GM18858 (cell line): ENCODE results near the gene IQSEC1.

ENCODE experiments used
- ATAC-seq: cut with Tn5 transposase; IDR thresholded peaks from one replicate; pipeline ENCODE4 v1.9.1; 2021; ENCODE audit not compliant: unreplicated experiment

Gene IQSEC1

DNA sequence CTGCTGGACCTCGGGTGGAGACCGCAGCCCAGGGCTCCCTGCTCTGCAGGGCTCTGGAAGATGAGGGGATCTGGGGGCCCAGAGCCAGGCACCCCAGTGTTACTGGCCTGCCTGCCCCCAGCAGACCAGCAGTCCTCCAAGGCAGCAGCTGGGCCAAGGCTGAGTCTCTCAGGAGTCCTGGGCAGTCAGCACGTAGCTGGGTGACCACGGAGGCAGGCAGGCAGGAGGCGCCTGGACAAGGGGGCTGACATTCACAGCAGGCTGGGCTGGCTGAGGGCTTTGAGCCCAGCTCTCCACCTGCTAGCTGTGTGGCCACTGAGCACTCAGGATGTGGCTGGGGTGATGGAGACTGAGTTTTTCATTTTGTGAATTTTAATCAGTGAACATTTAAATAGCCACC is 67.9 kb downstream of the IQSEC1 start:
- no peak for ATAC-seq

DNA sequence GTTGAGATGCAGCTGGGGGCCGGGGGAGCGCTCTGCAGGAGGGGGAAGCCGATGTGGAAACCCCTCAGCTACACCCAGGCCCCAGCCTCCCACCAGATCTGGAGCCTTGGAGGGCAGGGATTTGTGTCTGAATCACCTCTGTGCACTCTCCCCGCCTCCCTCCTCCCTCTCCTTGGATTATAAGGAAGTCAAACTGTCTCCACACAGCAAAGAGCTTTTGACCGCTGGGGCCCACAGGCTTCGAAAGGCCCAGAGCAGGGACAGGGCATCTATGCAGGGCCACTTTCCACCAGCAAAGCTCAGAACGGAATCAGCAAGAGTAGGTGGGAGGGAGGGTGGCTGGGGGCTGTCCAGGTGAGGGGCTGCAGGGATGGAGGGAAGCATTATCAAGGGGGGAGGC is 68.9 kb downstream of the IQSEC1 start:
- ATAC-seq, result no peak

DNA sequence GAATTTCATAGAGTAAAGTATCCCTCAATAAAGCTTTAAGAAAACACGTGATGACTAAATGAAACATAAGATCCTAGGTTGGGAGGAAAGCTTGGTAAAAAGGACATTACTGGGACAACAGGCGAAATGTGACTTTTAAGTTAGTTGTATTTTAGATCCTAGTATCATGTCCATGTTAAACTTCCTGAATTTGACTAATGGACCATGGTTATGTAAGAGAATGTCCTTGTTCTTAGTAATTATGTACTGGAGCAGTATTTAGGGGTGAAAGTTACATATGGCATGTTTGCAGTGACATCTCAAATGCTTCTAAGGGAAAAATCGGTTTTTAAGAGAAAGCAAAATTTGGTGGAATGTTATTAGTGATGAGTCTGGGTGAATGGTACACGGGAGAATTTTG is 69.6 kb downstream of the IQSEC1 start:
- ATAC-seq, result no peak

- peak; percentile 73 for ATAC-seq
Observed at GRCh38 chr3:13002398-13003124, 70.7 kb downstream of the IQSEC1 start.

GRCh38 chr3:12999147-13000140 is 73.8 kb downstream of the IQSEC1 start:
- ATAC-seq, result no peak

GRCh38 chr3:12998648-12999047 is 74.6 kb downstream of the IQSEC1 start:
- no peak for ATAC-seq

- no peak for ATAC-seq
Observed at GRCh38 chr3:12997387-12997786, 75.8 kb downstream of the IQSEC1 start.

GRCh38 chr3:12996181-12996506 is 77.1 kb downstream of the IQSEC1 start:
- ATAC-seq, result no peak

GRCh38 chr3:12995389-12996180 is 77.6 kb downstream of the IQSEC1 start:
- ATAC-seq, result no peak

DNA sequence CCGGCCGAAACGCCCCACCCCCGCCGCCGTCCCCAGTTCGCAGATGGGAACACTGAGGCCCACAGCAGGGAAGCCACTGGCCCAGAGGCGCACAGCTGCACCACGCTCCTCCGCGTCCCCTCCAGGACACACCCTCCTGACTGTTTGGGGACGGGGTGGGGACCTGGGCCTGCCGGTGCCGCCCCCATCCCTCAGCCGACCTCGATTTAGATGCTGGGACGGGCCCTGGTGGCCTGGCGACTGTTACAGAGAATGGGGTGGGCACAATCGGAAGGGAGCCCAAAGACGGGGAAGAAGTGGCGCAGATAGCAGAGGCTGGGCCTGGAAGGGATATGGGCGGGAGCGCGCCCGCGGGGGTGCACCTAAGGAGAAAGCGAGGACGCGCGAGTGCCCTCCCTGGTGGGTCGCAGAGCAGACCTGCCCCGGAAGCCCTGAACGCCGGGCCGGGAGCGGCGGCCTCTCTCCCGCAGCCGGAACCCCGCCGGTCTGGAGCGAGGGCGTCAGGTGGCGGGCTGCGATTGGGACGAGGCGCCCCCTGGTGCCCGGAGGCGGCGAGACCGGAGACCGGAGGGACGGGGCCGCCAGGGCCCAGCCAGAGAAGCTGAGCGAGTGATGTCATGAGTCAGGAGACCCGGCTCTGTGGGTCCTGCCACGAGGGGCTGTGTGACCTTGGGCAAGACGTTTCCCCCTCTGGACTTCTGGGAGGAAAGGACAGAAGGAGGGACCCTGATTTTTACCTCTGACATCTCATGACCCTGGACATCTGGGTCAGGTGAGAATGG is 78.4 kb downstream of the IQSEC1 start:
- ATAC-seq, result peak; percentile 58

DNA sequence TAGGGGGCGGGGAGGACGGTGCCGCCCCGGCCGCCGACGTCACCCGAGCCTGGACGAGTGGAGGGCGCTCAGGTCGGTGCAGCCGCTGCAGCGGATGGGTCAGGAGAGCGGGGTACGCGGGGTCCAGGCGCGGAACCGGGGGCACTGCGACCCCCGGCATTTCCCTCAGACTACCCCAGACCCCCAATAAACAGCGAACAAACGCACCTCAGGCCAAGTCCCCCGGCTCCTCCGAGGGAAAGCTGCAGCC is 78.9 kb downstream of the IQSEC1 start:
- ATAC-seq, result no peak

DNA sequence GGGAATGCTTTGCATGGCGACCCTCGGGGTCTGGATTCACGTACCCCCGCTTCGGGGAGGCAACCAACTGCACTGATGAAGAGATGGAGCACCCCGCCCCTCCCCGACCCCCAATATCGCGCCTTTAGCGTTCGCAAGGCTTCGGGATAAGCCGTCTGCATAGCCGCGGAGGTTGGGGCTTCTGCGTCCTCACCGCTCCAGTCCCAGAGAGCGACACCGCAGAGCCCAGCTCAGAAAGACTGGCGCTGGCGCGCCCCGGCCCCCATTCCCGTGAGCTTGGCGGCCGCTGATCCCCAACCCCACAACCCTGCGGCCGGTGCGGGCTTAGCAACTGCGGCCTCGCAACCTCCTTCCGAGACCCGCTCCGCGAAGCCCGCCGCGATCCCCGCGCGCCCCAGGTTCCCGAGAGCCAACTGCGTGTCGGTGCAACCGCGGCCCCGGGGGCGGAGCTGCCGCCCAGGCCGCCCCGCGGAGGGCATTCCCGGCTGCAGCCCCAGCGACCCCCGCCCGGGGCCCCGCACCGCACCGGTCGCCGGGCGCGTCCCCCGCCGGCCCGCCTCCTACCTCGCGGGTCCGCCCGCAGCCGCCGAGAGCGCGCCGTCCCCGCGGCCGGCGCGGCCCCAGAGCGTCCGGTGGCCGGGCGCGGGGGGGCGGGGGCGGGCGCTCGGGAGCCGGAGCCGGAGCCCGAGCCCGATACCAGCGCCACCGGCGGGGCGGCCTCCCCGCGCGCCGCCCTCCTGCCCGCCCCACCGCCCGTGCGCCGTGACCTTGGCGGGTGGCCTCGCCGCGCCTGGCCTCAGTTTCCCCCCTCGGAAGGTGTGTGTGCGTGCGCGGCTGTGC is 79.5 kb downstream of the IQSEC1 start:
- no peak for ATAC-seq

DNA sequence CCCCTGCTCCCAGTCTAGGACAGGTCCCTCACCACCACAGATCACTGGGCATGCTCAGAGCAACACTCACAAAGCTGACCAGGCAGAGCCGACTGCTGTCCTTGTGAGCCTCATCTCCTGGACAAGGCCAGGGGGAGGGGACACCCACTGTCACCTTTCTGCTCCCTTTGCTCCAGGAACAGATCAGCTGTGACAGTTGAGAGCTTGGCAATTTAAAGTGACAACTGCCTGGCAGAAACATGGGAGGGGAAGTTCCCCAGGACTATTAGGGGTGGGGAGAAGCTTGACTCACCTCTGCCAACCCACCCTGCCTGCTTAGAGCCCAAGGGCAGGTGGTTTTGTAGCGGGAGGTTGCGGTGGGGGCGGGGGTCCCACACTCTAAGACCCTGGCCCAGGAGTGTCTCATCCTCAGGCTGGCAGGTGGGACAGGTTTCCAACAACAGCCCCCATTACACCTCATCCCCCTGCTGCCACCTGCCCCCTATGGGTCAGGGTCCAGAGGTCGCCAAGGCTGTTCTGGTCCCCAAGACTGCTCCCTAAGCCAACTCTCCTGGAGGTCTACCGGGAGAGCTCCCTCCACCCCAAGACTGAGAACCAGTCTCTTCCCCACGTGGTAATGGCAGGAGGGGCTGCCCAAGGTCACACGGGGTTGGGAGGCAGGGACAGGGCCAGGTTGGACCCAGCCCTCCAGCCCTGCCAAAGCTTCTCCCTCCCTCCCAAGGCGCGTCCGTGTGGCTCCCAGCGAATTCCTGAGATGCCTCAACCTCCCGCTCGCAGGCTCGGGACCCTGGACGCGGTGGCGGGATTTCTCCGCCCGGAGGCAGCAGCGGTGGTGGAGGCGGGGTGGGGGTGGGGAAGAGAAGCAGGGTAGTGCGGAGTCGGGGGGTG is 80.4 kb downstream of the IQSEC1 start:
- ATAC-seq, result no peak

GRCh38 chr3:12991861-12992281 is 81.4 kb downstream of the IQSEC1 start:
- ATAC-seq, result no peak

DNA sequence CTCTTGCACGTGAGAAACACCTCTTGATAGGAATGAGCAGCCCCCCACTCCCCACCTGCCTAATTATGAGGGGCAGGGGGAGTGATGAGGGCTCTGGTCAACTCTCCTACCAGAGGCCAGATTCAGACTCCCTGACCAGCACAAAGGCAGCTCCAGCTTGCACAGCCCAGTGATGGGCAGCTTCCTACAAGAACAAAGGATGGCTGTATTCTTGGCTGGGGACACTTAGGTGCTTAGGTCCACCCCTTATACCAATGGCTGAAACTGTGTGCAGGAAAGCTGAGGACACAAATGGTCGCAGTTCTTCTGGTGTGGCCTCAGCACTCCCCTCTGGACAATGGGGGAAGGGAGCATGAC is 81.8 kb downstream of the IQSEC1 start:
- ATAC-seq, result no peak

GRCh38 chr3:12990781-12991480 is 82.3 kb downstream of the IQSEC1 start:
- ATAC-seq, result no peak

GRCh38 chr3:12990306-12990705 is 82.9 kb downstream of the IQSEC1 start:
- ATAC-seq, result no peak

GRCh38 chr3:12988728-12989454 is 84.3 kb downstream of the IQSEC1 start:
- ATAC-seq, result no peak
